Esophagus mucosa (tissue), 1 donor: ENCODE measurements around the gene TFAP2C. TPM values are rescaled to one million over a fixed set of nuclear protein-coding genes. Genes with fewer than 3 reads are reported as not detected.
"Not testable (repeated sequence)": the region's sequence is repeated elsewhere in the genome, so short reads cannot be mapped to it uniquely, and the experiment has no call there.

Experiments
- ATAC-seq: fragments of 200-7000 bp; cut with Tn5 transposase; one replicate; pipeline ENCODE4 v1.9.1; 2020
- total RNA-seq: library from RNA; stranded (reverse); gene quantifications from one replicate; pipeline ENCODE4 v1.2.4, GENCODE V29; 2023
- donor health status: DM: yes; HTN: yes; CAD: no.

Gene TFAP2C
- total RNA-seq, 1 donor from 2014 or later, result 30.8 TPM

DNA sequence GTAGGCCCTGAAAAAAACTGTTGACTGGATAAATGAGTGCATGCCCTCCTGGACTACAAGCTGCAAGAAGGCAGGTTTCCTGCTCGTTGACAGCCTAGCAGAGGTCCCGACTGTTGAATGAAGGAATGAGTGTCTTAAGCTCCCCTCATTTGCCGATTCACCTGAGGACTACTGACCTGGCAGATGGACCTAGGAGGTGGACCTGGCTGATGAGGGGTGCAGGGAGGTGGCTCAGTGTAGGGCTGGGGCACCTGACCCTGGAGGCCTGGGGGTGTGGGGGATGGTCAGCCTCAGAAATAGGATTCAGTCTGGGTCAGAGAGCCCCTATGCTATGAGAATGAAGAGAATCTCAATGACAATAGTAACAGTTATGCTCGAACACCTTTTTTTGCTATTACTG, 11.6 kb upstream of the TFAP2C start:
- no peak for ATAC-seq

DNA sequence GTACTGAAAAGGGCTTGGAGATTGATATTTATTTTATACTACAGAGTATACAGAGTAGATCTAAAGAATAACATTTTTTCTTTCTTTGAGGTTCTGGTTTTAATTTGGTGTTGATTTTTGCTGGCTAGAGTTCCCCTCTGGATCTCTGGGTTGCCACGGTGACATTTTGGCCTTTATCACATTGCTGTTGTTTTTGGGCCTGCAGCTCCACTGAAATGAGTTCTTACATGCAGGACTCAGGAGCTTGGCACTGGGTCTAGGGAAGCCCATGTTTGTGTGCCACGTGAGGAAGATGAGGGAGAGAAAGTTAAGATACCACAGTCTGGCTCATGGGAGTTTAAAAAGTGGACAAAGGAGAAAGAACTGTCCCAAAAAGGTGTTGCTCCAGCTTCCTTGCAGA, 7.4 kb upstream of the TFAP2C start:
- no peak for ATAC-seq

DNA sequence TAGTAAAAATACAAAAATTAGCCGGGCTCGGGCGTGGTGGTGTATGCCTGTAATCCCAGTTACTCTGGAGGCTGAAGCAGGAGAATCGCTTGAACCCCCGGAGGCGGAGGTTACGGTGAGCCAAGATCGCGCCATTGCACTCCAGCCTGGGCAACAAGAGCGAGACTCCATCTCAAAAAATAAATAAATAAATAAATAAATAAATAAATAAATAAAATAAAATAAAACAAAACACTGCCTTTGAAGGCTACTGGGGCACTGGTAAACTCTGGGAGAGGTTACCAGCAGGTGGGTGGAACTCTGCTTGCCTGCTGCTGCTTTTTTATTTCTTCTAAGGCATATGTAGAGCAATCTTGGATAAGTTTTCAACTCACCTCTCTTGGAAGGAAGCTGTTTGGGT, 5.2 kb upstream of the TFAP2C start:
- not testable (repeated sequence) for ATAC-seq

DNA sequence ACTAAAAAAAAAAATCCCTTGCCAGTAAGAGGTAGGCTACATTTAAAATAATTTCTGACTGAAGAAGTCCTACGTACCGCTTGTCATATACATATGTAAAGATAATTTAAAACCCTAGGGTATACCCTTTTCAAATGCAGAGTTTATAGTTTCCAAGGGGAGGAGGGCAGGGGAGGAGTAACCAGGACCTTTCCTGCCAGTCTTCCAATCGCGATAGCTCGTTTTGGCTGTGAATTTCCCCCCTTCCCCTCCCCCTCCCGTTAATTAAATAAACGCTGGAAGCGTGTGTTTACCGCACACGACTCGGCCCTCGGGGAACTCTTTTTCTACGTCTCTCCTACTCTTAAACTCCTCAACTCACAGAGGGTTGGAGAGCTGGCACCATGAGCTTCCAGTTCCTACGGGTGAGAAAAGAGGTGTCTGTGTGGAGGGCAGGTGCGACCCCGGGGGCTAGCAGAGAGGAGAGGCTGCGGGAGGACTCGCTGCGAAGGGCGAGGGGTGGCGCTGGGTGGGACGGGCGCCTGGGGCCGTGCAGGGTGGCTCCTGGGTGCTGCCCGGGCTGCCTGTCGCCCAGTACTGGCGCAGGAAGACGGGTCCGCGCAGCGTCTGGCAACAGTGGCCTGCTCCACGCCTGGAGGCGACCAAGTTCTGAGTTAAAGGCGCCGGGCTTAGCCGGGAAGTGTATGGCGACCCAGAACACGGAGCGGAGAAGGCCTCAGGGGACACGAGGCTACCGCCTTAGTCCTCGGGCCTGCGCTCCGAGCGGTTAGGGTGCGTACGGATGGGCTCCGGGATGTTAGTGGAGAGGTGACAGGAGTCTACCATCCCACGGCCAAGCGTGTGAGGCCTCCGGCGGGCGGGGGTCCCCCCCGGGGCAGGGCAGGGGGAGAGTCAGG, 4.1 kb upstream of the TFAP2C start:
- no peak for ATAC-seq

DNA sequence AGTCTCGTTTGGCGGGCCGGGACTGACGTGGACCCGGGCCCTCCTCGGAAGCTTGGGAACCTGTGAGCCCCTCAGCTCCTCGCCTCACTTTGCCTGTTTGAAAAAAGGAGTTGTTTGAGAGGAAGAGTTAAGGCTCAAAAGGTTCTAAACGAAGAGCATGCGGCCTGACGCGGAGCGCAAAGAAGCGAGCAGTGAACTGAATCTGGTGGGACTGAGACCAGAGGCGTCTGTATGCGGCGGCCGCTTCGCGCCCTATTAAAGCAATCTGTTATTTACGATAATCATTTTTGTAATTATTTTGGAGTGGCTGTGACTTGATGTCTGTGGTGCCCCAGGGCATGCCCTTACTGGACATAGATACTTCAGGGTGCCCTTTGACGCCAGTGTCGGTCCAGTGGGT, 3.3 kb upstream of the TFAP2C start:
- no peak for ATAC-seq

DNA sequence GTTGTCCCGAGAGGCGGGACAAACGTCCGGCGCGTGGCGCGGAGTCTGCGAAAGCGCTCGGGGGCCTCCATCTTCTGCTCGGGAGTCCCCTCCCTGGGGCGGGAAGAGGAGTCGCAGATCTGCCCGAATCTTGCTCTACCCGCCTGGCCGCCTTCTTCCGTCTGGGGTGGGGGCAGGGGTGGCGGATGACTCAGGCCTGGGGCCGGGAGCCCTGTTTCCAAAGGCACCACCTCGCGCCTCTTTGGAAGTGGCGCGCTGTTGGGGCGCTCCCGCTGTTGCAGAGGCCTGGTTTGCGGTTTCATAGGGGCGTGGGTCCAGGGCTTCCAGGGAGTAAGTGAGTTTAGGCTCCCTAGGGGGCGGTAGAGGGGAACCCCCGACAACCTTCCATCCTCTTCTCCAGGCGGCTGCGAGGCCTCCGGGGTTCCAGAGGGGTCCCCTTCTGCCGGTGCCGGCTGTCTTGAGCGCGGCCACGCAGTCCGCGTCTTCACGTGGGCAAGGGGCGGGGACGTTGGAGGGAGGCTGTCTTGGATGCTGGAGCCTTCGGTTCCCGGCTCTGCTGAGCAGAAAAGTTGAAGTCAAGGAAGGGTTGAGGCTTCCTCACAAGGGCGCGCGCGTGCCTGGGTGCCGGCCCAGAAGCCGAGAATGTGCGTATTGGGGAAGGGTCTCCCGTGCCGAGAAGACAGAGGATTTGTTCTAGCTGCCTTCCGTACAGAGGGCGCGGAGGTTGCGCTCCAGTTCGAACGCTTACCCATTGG, 2.6 kb upstream of the TFAP2C start:
- ATAC-seq, result peak; percentile 35

DNA sequence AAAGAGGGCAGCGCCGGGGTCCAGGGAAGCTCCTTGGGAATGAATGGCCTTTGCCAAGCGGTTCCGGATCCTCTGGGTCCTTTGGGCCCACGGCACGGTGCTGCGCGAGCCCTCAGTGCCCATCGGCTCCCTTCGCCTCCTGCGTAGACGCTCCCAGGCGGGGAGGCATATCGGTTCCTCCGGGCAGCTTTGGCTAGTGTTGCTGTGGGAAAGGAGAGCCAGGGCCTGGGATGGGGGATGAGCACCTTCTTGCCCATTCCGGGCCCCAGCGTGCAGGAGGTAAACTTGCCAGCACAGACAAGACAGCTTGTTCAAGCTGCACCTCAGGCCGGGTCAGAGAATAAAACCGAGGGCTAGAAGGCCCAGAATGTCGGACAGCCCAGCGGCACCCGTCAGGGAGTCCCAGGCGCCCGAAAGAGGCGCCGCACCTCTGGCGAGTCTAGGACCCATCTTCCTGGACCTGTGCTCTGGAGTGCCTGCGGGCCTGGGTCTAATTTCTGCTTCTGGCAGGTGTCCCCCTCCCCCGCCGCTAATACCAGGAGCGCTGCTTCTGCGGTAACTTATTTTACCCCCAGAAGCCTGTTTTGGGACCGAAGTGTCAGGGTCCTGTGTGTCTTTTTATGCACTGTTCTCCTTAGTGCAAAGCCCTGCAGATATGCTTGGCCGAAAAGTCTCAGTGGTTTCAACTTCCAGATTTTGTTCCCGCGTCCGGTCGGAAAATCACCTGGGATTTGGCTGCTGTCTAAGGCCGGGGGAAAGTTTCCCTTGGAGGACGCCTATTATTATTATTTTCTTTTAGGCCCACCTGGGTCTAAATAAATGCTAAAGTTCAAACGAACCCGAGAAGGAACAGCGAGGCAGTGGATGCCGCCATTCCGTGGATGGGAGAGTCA, 1.7 kb upstream of the TFAP2C start:
- ATAC-seq, result no peak

DNA sequence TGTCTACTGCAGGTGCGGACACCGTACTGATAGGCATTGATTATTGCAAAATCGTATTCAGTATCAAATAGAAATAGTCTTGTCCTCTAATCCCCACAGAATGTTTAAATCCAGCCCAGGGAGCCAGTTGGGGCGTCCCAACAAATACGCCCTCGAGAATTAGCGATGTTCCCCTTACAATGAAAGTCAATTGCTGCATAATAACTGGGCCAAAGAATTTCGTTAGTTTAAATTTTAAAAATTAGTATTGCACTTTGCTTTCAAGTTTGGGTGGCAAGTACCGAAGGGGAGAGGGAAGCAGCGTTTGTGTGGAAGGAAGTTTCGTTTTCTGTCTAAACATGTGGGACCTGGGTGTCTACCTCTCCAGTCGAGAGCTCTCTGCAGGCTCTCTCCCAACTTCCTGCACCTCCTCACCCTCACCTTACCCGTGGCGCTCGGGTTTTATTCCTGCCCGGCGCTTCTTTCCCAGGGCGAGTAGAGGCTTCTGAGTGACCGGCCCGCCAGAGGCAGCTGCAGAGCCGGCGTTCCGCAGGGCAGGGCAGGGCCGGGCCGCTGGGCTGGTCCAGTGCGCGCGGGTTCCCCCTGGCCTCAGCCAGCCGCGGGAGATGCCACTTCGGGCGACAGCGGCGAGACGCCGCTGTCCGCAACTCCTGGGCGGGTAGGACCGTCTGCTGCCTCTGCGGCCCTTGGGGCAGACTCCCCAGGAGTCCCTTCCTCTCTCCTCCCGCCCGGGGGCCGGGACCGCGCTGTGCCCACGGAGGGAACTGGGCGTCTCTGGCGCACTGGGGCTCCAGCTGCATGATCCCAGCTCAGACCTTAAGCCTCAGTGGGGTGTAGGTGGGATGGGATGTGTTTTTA, 862 bp upstream of the TFAP2C start:
- ATAC-seq, result no peak

DNA sequence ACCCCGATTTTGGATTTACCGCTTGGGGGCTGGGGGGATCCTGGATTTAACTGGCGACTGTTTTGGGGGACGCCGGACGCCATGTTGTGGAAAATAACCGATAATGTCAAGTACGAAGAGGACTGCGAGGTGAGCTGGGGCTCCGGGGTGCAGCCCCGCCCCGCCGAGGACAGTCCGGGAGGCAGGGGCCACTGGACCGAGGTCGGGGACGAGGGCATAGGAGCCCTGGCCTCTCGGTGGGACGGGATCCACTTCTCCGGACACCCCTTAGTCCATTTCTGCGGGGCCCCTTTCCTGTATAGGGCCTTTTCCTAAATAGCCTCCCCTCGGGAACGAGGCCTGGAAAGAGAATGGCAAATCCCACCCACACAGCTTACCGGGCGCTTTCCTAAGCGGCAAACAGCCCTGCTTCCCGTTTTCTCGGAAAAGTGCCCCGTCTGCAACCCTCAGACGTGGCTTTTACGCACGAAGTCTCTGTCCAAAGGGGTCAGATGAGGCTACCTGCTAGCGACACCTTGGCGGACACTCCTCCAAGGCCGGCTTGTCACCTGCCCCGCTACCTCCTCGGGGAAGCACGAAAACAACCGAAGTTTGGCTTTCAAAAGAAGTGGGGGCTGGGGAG, 469 bp downstream of the TFAP2C start:
- ATAC-seq, result no peak

DNA sequence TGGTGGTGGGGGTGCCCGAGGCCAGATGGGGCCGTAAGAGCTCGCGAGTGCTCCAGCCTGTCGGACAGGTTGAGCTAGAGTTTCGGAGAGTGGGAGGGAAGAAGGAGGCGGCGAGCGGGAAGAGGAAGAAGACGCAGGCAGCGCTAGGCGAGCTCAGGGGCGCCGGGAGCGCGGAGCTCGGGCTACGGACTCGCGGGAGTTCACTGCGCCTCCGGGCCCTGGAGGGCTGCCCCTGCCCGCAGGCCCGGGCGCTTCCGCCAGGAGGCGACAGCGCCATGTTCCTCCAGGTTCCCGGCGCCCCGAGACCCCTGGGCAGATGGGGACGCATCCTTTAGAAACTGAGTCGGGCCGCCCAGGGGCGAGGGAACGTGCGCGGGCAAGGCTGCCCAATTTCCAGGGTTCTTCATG, 984 bp downstream of the TFAP2C start:
- ATAC-seq, result peak; percentile 87

DNA sequence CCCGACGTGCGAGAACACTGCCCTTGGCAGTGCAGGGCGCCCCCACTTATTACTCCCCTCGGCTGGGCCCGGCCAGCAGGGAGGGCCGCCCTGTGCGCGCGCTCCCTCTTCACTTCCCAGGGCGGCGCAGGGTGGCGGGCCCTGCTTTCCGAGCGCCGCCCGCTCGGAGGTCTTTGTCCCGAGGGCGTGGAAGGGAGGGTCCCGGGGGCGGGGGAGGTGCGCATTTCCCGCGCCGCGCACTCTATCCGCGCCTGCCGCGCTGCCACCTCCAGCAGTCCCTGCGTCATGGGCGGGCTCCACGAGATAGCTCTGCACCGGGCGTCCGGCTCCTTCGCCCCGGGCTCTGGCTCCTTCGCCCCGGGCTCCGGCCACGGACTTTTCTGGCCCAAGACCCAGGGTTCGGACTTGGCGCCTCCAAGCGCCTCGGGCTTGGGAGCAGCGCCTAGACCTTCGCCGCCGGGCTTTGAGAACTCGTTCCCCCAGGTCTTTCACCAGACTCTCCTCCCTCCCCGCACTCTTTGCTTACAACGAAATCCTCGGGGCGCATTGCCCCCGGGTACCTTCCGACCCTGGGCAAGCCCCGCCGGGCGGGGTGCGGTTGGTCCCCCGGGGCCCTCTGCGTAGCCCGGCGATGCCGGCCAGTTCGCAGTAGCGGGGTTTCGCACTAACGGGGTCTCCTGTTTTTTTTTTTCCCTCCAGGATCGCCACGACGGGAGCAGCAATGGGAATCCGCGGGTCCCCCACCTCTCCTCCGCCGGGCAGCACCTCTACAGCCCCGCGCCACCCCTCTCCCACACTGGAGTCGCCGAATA, 1.6 kb downstream of the TFAP2C start:
- ATAC-seq, result peak; percentile 44

DNA sequence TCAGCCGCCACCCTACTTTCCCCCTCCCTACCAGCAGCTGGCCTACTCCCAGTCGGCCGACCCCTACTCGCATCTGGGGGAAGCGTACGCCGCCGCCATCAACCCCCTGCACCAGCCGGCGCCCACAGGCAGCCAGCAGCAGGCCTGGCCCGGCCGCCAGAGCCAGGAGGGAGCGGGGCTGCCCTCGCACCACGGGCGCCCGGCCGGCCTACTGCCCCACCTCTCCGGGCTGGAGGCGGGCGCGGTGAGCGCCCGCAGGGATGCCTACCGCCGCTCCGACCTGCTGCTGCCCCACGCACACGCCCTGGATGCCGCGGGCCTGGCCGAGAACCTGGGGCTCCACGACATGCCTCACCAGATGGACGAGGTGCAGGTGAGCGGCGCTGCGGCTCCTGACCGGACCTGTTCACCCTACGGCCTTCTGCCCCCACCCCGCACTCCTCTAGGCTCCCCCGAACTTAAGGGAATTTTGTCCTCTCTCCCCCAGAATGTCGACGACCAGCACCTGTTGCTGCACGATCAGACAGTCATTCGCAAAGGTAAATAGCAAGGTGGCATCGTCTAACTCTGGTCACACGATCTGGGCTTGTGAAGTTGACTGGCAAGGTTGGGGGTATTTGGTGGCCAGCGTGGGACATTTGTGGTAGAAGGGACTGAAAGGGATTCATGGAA, 2.3 kb downstream of the TFAP2C start:
- ATAC-seq, result no peak

DNA sequence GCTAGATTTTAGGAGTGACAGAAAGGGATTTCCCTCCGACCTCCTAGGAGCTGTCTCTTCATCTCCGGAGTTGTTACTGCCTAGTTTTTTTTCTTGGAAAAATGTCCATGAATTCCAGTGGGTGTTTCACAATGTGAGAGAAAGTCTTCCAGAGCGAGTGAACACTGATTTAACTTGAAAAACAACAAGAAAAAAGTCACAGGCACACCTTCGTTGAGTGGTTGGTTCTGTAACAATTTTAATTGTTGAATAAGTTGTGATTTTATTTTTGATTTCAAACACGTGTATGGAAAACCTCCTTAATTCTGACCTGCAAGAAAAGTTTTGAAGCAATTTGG, 2.9 kb downstream of the TFAP2C start:
- ATAC-seq, result no peak

DNA sequence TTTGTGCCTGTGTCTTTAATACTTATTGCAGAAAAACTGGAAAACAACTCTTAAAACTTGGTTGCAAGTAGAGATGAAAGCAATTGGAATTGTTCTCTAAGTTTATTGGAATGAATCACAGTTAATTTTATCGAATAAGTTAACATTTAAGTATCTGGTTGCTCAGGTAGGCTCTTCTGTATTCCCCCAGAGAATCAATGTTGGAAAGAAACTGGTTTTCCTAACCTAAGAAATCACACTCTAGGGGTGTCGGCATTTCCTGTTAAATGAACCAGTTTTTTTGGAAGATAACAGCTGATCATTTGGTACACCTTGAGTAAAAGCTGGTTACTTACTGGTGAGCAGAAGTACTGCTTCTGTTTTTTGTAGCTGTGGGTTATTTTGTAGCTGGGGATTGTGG, 5.2 kb downstream of the TFAP2C start:
- ATAC-seq, result no peak

DNA sequence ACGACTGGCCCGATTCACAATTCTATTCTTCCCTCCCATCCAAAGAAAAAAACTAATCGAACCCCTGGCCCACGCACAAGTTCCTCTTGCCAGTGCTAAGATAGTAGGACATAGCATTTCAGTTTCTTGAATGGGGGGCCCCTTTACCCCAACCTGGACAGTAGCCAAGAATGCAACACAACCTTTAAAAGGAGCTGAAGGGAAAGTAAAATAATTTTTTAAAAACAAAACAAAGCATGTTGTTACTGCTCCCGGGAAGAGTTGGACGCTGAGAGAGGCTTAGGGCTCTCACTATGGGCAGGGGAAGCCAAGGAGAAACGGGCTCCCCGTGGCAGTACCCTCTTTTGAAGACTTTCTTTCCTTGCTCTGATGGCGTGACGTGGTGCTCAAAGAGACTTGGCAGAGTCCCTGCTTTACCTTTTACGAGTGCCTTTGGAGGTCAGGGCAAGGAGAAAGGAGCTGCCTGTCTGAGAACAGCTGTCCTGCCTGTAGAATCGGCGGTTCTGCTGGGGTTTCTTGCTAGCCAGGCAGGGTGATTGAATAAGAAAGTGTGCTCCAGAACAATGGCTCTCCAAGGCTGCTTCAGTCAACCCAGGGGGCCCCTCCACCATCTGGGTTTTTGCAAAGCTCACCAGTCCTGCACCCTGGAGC, 5.8 kb downstream of the TFAP2C start:
- no peak for ATAC-seq

DNA sequence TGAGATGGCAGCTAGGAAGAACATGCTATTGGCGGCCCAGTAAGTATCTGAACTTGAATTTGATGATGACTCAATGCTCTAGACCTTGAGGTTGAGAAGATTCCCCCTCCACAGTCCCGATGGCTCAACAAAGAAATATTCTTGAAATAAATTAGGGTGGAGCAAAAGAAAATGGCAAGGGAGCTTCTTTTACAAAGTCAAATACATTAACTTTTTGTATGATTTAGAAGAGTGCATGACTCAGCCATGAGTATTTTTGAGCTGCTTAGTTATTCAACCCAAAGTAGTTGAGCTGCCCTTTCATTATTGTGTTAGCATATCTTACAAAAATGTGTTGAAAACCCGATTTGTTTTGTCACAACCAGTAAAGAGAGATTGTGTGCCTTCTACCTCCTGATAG, 7.6 kb downstream of the TFAP2C start:
- peak; percentile 61 for ATAC-seq

DNA sequence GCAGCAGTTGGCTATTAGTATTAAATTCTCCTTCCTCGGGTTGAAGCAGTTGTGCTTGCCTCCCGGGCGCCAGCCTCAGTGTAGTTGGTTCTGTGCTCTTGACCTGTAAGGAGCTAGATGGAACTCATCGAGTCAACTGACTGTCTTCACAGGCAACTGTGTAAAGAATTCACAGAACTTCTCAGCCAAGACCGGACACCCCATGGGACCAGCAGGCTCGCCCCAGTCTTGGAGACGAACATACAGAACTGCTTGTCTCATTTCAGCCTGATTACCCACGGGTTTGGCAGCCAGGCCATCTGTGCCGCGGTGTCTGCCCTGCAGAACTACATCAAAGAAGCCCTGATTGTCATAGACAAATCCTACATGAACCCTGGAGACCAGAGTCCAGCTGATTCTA, 8.5 kb downstream of the TFAP2C start:
- ATAC-seq, result no peak

DNA sequence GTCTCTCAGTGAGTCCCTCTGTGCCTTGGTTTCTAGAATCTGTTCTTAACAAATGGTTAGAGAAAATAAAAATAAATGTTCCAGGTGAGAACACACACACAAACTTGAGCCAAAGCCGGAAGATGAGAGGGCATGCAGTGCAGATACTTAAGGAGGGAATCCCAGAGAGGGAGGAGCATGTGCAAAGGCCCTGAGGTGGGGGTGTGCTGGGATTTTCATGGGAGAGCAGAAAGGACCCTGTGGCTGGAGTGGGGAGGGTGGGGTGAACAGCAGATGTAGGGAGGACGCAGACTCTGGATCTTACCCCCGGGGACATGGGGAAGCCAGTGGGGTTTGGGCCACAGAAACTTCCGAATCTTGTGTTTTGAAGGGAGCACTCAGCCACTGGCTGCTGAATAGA, 17.5 kb downstream of the TFAP2C start:
- ATAC-seq, result no peak

DNA sequence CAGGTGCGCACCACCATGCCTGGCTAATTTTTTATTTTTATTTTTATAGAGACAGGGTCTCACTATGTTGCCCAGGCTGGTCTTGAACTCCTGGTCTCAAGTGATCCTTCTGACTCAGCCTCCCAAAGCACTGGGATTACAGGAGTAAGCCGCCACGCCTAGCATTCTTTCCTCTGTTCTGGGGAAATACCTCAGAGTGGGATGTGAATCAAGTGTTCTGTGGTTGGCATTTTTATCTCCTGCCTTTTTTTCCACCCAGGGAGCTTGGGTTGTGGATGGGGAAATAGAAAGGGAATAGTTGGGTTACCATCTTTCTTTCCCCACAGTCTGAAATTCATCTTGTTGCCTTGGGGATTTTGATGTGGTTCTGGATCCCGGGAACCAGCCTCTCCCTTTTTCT, 24.1 kb downstream of the TFAP2C start:
- peak; percentile 24 for ATAC-seq

DNA sequence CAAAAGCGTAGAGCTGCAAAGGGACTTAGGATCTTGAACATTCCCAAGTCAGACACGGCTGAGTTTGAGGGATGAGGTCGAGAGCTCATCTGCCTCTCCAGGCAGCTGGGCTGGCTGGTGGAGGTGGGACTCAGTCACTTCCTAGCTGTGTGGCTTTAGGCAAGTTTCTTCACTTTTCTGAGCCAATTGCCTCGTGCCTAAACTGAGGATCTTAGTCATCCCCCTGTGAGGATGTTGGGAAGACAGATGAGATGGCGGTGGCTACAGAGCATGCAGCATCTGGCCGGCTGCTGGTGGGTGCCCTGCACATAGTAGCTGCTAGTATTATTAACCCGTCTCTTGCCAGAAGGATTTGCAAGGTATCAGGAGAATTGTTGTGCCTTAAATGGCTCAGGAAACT, 27.5 kb downstream of the TFAP2C start:
- no peak for ATAC-seq
